ENCODE data around the gene KMT2E.
A peak's percentile ranks its signal among the peaks of the same experiment; 100 is the strongest.
"Not testable (repeated sequence)": the region's sequence is repeated elsewhere in the genome, so short reads cannot be mapped to it uniquely, and the experiment has no call there.

KMT2E gene

GRCh38 chr7:104981672-104982037 is 32.4 kb upstream of the KMT2E start:
- FAIRE-seq (no peak), DNase-seq (ENCODE audit: insufficient read length, low spot score) (no peak)
- peak; percentile 69 for TF ChIP-seq SPI1 (IDR thresholded peaks at IDR 0.05; ENCODE audit: low read depth, low read length)
- no peak for TF ChIP-seq POLR2AphosphoS5 (IDR thresholded peaks at IDR 0.05; ENCODE audit: low read depth, low read length)
- no peak for TF ChIP-seq PAX5 (IDR thresholded peaks at IDR 0.05; ENCODE audit: insufficient read depth, low read length, severe bottlenecking)

GRCh38 chr7:104982308-104983075 is 31.5 kb upstream of the KMT2E start:
- TF ChIP-seq POLR2AphosphoS5 (IDR thresholded peaks at IDR 0.05; ENCODE audit: low read depth, low read length), result no peak
- FAIRE-seq, result peak; percentile 54
- DNase-seq (ENCODE audit: insufficient read length, low spot score), result no peak

GRCh38 chr7:104983076-104983577 is 30.9 kb upstream of the KMT2E start:
- no peak for TF ChIP-seq POLR2A (IDR thresholded peaks at IDR 0.05; ENCODE audit: low read depth, low read length)
- no peak for TF ChIP-seq POU2F2 (IDR thresholded peaks at IDR 0.05; ENCODE audit: low read depth, low read length)
- no peak for TF ChIP-seq SPI1 (IDR thresholded peaks at IDR 0.05; ENCODE audit: low read depth, low read length)
- no peak for TF ChIP-seq POLR2AphosphoS5 (IDR thresholded peaks at IDR 0.05; ENCODE audit: low read depth, low read length)
- no peak for TF ChIP-seq TAF1 (IDR thresholded peaks at IDR 0.05; ENCODE audit: low read depth, low read length)
- TF ChIP-seq PAX5 (IDR thresholded peaks at IDR 0.05; ENCODE audit: insufficient read depth, low read length, severe bottlenecking), result no peak
- FAIRE-seq, result no peak
- no peak for DNase-seq (ENCODE audit: insufficient read length, low spot score)

- peak; percentile 93 for FAIRE-seq
- TF ChIP-seq POU2F2 (IDR thresholded peaks at IDR 0.05; ENCODE audit: low read depth, low read length), result peak; percentile 84
- TF ChIP-seq POLR2AphosphoS5 (IDR thresholded peaks at IDR 0.05; ENCODE audit: low read depth, low read length), result peak; percentile 98
- no peak for TF ChIP-seq PAX5 (IDR thresholded peaks at IDR 0.05; ENCODE audit: insufficient read depth, low read length, severe bottlenecking)
- peak; percentile 86 for TF ChIP-seq TAF1 (IDR thresholded peaks at IDR 0.05; ENCODE audit: low read depth, low read length)
- TF ChIP-seq POLR2A (IDR thresholded peaks at IDR 0.05; ENCODE audit: low read depth, low read length), result peak; percentile 95
- TF ChIP-seq SPI1 (IDR thresholded peaks at IDR 0.05; ENCODE audit: low read depth, low read length), result peak; percentile 79
- DNase-seq (ENCODE audit: insufficient read length, low spot score), result peak; percentile 66
Measured at GRCh38 chr7:104983578-104984539, 30.1 kb upstream of the KMT2E start.

- TF ChIP-seq POLR2AphosphoS5 (IDR thresholded peaks at IDR 0.05; ENCODE audit: low read depth, low read length) (no peak), POLR2A (IDR thresholded peaks at IDR 0.05; ENCODE audit: low read depth, low read length) (no peak)
- no peak for DNase-seq (ENCODE audit: insufficient read length, low spot score)
- no peak for FAIRE-seq
Measured at GRCh38 chr7:104984585-104985258, 29.3 kb upstream of the KMT2E start.

GRCh38 chr7:104985259-104985617 is 28.8 kb upstream of the KMT2E start:
- no peak for DNase-seq (ENCODE audit: insufficient read length, low spot score)
- no peak for TF ChIP-seq TAF1 (IDR thresholded peaks at IDR 0.05; ENCODE audit: low read depth, low read length)
- TF ChIP-seq POU2F2 (IDR thresholded peaks at IDR 0.05; ENCODE audit: low read depth, low read length), result no peak
- no peak for TF ChIP-seq PAX5 (IDR thresholded peaks at IDR 0.05; ENCODE audit: insufficient read depth, low read length, severe bottlenecking)
- no peak for TF ChIP-seq POLR2AphosphoS5 (IDR thresholded peaks at IDR 0.05; ENCODE audit: low read depth, low read length)
- no peak for TF ChIP-seq POLR2A (IDR thresholded peaks at IDR 0.05; ENCODE audit: low read depth, low read length)
- no peak for TF ChIP-seq SPI1 (IDR thresholded peaks at IDR 0.05; ENCODE audit: low read depth, low read length)
- no peak for FAIRE-seq

- FAIRE-seq (no peak), DNase-seq (ENCODE audit: insufficient read length, low spot score) (no peak)
- TF ChIP-seq PAX5 (IDR thresholded peaks at IDR 0.05; ENCODE audit: insufficient read depth, low read length, severe bottlenecking), result no peak
- no peak for TF ChIP-seq TAF1 (IDR thresholded peaks at IDR 0.05; ENCODE audit: low read depth, low read length)
- TF ChIP-seq SPI1 (IDR thresholded peaks at IDR 0.05; ENCODE audit: low read depth, low read length), result no peak
- no peak for TF ChIP-seq POLR2A (IDR thresholded peaks at IDR 0.05; ENCODE audit: low read depth, low read length)
Measured at GRCh38 chr7:104986628-104987259, 27.3 kb upstream of the KMT2E start.

GRCh38 chr7:104987403-104987802 is 26.6 kb upstream of the KMT2E start:
- not testable (repeated sequence) for FAIRE-seq; DNase-seq (ENCODE audit: insufficient read length, low spot score)

GRCh38 chr7:104990983-104991382 is 23.0 kb upstream of the KMT2E start:
- FAIRE-seq (no peak), DNase-seq (ENCODE audit: insufficient read length, low spot score) (no peak)
- no peak for TF ChIP-seq POLR2AphosphoS5 (IDR thresholded peaks at IDR 0.05; ENCODE audit: low read depth, low read length)
- no peak for TF ChIP-seq PAX5 (IDR thresholded peaks at IDR 0.05; ENCODE audit: insufficient read depth, low read length, severe bottlenecking)
- TF ChIP-seq POU2F2 (IDR thresholded peaks at IDR 0.05; ENCODE audit: low read depth, low read length), result no peak
- no peak for TF ChIP-seq TAF1 (IDR thresholded peaks at IDR 0.05; ENCODE audit: low read depth, low read length)
- TF ChIP-seq POLR2A (IDR thresholded peaks at IDR 0.05; ENCODE audit: low read depth, low read length), result no peak
- no peak for TF ChIP-seq SPI1 (IDR thresholded peaks at IDR 0.05; ENCODE audit: low read depth, low read length)
